HG03135 (cell line): ENCODE measurements around the gene SLC35D2.
"Not testable (repeated sequence)": the region's sequence is repeated elsewhere in the genome, so short reads cannot be mapped to it uniquely, and the experiment has no call there.

ENCODE experiments used
- ATAC-seq: cut with Tn5 transposase; IDR thresholded peaks from one replicate; pipeline ENCODE4 v1.9.1; 2021; ENCODE audit warnings: mild to moderate bottlenecking, moderate library complexity; ENCODE audit not compliant: unreplicated experiment

The SLC35D2 gene

DNA sequence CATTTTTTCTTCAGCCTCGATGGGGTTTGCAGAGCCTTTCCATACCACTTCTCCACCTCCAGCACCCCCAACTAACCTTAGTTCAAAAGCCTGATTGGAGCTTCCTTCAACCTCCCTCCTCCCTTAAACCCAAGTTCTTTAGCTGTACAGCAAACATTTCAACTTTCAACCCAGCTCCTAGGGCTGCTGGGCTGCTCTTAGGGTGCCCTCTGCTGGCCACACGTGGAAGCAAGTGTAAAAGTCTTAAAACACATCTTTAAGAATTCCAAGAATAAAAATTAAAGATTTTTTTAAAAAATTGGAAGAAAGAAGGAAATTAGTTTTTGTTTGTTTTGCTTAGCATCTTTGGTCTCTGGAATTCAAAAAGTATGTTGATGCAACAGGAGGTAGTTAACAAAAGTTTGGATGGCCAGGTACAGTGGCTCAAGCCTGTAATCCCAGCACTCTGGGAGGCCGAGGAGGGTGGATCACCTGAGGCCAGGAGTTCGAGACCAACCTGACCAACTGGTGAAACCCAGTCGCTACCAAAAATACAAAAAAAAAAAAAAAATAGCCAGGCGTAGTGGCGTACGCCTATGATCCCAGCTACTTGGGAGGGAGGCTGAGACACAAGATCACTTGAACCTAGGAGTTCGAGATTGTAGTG is 66.1 kb downstream of the SLC35D2 start:
- no peak for ATAC-seq

DNA sequence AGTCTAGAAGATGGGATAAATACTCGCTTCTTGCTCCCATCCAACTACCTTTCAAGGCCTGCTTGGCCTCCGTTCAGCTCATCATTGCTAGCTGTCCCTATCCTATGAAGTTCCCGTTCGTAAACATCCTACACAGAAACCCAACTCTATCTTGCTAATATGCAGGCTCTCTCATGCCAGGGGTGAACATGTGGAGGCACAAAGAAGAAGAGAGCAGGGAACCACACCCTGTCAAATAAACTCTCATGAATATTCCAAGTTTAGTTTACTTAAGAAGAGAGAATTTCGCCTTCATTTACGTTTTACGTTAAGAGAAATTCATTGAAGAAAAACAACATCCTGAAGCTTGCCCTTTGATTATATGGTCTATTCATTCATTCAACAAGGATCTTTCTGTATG is 73.7 kb downstream of the SLC35D2 start:
- no peak for ATAC-seq

DNA sequence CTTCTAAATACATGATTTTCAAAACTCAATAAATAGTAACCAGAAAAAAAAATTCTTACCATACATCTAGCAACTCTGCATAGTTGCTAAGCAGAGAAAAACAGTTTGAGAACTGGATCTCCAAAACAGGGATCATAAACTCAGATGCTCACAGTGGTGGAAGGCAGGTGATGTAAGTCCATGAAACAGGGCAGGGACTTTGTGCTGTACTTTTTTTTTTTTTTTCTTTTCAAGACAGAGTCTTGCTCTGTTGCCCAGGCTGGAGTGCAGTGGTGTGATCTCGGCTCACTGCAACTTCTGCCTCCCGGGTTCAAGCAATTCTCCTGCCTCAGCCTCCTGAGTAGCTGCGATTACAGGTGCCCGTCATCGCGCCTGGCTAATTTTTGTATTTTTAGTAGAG is 76.6 kb downstream of the SLC35D2 start:
- not testable (repeated sequence) for ATAC-seq

DNA sequence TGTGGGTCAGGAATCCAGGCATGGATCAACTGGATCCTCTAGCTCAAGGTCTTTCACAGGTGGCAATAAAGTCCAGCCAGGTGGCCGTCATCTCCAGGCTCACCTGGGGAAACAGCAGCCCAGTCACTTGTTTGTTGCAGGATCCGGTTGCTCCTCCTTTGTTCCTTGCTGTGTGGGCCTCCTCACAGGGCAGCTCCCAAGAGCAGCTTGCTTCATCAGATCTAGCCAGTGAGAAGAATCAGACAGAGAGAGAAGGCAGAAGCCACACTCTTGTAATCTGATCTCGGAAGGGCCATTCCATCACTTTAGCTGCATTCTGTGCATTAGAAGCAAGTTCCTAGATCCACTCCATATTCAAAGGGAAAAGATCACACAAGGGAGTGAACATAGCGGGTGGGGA is 78.3 kb downstream of the SLC35D2 start:
- no peak for ATAC-seq

DNA sequence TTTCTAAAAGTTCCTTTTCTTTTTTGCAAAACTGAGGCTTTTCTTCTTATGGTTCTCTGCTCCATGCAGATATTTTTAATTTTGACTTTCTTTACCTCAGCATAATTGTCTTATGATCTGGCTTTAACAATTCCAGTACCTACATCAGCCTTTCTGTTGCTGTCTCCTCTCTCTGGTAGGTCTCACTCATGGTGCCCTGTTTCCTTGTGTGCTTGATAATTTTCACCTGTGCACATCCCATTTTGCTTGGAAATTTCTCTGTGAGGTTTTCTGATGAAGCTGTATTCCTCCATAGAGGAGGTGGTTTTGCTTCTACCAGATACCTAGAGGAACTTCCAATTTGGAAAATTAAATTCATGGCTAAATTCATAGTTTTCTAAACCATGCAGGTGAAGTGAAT is 79.3 kb downstream of the SLC35D2 start:
- ATAC-seq: no peak

DNA sequence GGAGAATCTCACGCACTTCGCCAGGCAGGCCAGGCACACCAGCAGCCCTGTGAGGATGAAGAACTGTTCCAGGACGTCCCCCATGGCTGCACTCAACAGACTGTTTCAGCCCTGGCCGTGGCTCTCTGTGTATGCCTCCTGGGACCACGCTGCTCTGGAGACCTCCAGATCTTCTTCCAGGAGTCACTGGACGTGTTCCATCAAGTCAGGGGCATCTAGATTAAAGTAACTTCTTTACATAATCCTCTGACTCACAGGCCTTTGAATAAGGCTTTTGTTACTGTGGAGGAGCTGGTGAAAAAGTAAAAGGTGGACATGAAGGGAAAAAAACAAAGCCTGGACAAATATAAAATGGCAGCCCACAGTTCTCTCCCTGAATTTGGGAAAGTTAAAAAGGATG is 81.5 kb downstream of the SLC35D2 start, which contains the start of gene HSD17B3:
Gene HSD17B3, minus strand, starts transcription at position 156 of the 400 bp plus-strand sequence. Its CDS starts 72 bp downstream, at position 84.
- ATAC-seq: no peak

DNA sequence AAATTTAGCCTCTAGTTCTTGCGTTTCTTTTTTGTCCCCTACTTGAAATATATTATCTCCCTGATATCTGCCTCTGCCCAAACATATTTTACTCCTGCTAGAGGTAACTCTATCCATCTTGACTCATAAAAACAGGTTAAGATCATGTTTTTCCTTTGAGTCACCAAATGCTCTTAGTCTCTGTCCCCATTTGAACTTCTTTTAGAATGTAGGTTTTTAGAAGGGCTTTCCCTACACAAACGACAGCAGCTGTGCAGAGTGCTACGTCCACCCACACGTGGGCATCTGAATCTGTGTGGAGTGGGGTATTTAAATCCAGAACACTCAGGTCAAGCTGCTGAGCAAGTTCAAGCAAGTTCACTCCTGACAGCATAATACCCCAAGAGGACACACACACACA is 83.7 kb downstream of the SLC35D2 start:
- ATAC-seq: no peak

DNA sequence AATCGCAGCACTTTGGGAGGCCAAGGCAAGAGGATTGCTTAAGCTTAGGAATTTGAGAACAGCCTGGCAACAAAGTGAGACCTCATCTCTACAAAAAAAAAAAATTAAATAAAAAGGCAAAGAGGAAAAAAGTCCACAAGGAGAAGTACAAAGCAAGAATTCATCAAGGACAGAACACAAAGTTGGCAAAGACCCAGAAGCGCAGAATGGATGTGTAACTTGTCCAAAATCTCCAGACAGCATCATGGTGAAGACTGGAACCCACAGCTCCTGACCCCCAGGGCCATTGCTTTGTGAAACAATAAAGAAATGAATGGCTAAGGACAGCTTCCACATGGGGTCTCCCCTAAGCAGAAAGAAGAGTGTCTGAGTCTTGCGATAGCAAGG is 89.4 kb downstream of the SLC35D2 start:
- no peak for ATAC-seq

DNA sequence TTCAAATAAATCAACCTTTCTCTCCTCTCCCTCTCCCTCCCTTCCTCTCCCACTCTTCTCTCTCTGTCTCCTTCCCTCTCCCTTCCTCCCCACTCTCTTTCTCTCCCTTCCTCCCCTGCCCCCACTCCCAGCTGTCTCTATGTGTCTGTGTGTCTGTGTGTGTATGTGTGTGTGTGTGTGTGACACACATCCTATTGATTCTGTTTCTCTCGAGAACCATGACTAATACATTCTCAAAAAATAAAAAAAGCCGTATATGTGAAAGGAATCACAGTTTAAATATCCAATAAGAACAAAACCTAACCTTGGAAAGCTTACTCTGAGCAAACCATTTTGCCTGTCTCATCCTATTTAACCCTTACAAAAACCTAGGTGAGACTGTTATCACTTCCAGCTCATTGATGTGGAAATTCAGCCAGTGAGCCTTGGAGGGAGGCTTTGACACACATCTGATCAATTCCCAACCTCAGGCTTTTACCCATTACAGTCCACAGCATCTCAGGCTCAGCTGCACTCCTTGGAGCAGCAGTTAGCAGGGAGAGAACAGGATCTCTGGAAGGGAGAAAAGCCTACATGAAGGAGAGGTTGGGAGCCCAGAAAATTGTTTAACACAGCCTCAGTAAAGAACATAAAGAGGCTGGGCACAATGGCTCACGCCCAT is 89.9 kb downstream of the SLC35D2 start:
- no peak for ATAC-seq

DNA sequence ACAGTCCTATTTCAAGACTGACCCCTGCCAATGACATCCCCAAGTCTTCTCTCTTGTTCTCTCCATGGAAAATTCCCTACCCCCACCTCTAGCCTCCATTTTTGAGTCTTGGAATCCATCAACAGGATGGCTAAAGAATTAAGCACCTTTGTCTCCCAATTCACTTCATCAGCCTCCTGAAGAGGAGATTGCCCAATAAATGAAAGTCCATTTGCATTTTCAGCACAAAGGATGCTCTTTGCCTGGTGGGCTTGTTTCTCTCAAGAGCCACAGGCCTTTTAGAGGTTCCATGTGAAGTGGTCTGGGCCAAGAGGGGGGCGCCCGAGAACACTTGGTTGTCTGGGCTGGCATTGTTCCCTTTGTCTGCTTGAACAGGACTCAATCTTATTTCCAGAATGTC is 94.1 kb downstream of the SLC35D2 start:
- no peak for ATAC-seq

DNA sequence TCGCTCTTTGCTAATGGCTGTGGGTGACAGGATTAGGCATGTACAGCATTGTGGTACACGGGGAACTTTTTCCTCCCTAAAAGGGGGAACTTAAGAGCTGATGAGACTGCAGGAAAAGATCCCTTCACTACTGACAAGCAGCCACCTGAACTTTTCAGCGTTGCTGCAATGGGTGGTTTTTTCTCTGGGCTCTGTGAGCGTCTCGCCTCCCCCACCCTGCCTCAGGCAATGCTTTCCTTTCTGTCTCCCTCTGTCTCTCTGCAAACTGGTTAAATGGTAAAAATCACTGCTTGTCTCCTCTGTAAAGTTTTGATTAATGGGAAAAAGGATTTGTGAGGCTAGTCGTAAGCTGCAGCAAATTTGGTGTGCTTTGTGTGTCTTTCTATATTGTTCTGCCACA is 101.9 kb downstream of the SLC35D2 start:
- no peak for ATAC-seq

DNA sequence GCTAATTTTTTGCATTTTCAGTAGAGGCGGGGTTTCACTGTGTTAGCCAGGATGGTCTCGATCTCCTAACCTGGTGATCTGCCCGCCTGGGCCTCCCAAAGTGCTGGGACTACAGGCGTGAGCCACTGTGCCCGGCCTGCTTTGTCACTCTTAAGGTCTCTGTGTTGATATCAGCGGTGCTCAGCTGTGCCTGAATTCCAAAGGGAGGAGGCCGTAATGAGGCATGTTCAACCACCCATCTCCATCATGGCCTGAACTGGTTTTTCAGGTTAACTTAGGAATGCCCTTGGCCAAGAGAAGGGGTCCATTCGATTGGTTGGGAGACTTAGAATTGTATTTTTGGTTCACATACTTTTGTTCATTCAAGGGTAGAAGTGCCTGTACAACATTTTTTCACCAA is 103.6 kb downstream of the SLC35D2 start:
- no peak for ATAC-seq

DNA sequence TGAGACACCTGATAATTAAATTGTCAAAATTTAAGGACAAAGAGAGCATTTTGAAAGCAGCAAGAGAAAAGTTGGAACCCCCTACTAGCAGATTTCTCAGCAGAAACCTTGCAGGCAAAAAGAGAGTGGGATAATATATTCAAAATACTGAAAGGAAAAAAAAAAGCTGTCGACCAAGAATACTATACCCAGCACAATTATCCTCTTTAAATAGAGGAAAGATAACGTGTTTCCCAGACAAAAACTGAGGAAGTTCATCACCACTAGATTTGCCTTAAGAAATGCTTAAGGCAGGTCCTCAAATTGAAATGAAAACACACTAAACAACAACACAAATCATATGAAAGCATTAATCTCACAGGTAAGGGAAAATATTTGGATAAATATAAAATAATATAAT is 108.6 kb downstream of the SLC35D2 start:
- no peak for ATAC-seq
